NB4 (cell line): Measurements from ENCODE around the gene GABBR1.

Source experiments
- TF ChIP-seq, protein P1 (sequence below): IDR thresholded peaks from 2 replicates; pipeline ENCODE4 v1.6.1; 2011; ENCODE audit warnings: low read depth, low read length
- TF ChIP-seq, protein P2 (sequence below): IDR thresholded peaks from one replicate; pipeline ENCODE4 v1.5.1; 2012; ENCODE audit warnings: low read depth, low read length

GRCh38 chr6:29547573-29547972 is 85.4 kb downstream of the GABBR1 start:
- TF ChIP-seq, protein P1, sequence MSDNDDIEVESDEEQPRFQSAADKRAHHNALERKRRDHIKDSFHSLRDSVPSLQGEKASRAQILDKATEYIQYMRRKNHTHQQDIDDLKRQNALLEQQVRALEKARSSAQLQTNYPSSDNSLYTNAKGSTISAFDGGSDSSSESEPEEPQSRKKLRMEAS: no peak
- TF ChIP-seq, protein P2, sequence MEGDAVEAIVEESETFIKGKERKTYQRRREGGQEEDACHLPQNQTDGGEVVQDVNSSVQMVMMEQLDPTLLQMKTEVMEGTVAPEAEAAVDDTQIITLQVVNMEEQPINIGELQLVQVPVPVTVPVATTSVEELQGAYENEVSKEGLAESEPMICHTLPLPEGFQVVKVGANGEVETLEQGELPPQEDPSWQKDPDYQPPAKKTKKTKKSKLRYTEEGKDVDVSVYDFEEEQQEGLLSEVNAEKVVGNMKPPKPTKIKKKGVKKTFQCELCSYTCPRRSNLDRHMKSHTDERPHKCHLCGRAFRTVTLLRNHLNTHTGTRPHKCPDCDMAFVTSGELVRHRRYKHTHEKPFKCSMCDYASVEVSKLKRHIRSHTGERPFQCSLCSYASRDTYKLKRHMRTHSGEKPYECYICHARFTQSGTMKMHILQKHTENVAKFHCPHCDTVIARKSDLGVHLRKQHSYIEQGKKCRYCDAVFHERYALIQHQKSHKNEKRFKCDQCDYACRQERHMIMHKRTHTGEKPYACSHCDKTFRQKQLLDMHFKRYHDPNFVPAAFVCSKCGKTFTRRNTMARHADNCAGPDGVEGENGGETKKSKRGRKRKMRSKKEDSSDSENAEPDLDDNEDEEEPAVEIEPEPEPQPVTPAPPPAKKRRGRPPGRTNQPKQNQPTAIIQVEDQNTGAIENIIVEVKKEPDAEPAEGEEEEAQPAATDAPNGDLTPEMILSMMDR: no peak
